ENCODE data around the gene COG1. TPM values are rescaled to one million over a fixed set of nuclear protein-coding genes. Genes with fewer than 3 reads are reported as not detected.
A peak's percentile ranks its signal among the peaks of the same experiment; 100 is the strongest.

Gene COG1
- total RNA-seq, 2 donors from 2014 or later: 27.1 to 27.8 TPM

- Histone ChIP-seq H3K27me3 (ENCODE audit: control insufficient read depth, insufficient read depth, low read length, poor library complexity, severe bottlenecking) (no peaks in the 10 kb centered on the region), H3K27ac (ENCODE audit: low read depth, low read length) (no peak overlapping the region), H3K4me3 (ENCODE audit: low read length) (peak overlapping the region; percentile 16), H3K36me3 (ENCODE audit: control insufficient read depth, insufficient read depth, low read length) (peaks cover 10% of the 10 kb centered on the region), H3K9me3 (ENCODE audit: control insufficient read depth, low read length) (no peaks in the 10 kb centered on the region), H3K9ac (ENCODE audit: extremely low read depth, low read length, poor library complexity, severe bottlenecking) (no peak overlapping the region), H3K4me1 (ENCODE audit: control insufficient read depth, insufficient read depth, low read length) (peaks cover 11% of the 10 kb centered on the region)
- 43% methylated on average over 2 of the region's 2 CpGs; no CpG with 5 or more reads in 1 of the 2 experiments for WGBS, 2 experiments (ENCODE audit: insufficient coverage in 1 of 2, insufficient read length in 1 of 2)
- H3K4me1 Mint-ChIP-seq: peaks cover 41% of the 10 kb centered on the region
- H3K36me3 Mint-ChIP-seq (ENCODE audit: low read depth): peaks cover 15% of the 10 kb centered on the region
- no peaks in the 10 kb centered on the region for H3K27me3 Mint-ChIP-seq (ENCODE audit: insufficient read depth)
- H3K27ac Mint-ChIP-seq: peak overlapping the region; percentile 45
- H3K4me3 Mint-ChIP-seq: no peak overlapping the region
- peak; percentile 70 for DNase-seq
- no peaks in the 10 kb centered on the region for H3K9me3 Mint-ChIP-seq
- TF ChIP-seq CTCF (conservative IDR thresholded peaks at IDR 0.05): no peak
Measured at GRCh38 chr17:73228748-73229236, 35.9 kb downstream of the COG1 start.

- H3K4me1 ChIP-seq (ENCODE audit: control insufficient read depth, insufficient read depth, low read length): peaks cover 11% of the 10 kb centered on the region
- Mint-ChIP-seq H3K27ac (no peak overlapping the region), H3K9me3 (no peaks in the 10 kb centered on the region), H3K27me3 (ENCODE audit: insufficient read depth) (no peaks in the 10 kb centered on the region), H3K36me3 (ENCODE audit: low read depth) (peaks cover 11% of the 10 kb centered on the region), H3K4me1 (peaks cover 41% of the 10 kb centered on the region), H3K4me3 (peak overlapping the region; percentile 96)
- peak; percentile 45 for DNase-seq
- peaks cover 22% of the 10 kb centered on the region for H3K36me3 ChIP-seq (ENCODE audit: control insufficient read depth, insufficient read depth, low read length)
- no peaks in the 10 kb centered on the region for H3K9me3 ChIP-seq (ENCODE audit: control insufficient read depth, low read length)
- H3K9ac ChIP-seq (ENCODE audit: extremely low read depth, low read length, poor library complexity, severe bottlenecking): no peak overlapping the region
- H3K4me3 ChIP-seq (ENCODE audit: low read length): no peak overlapping the region
- H3K27ac ChIP-seq (ENCODE audit: low read depth, low read length): no peak overlapping the region
- no peaks in the 10 kb centered on the region for H3K27me3 ChIP-seq (ENCODE audit: control insufficient read depth, insufficient read depth, low read length, poor library complexity, severe bottlenecking)
- no peak for TF ChIP-seq CTCF (conservative IDR thresholded peaks at IDR 0.05)
- 94 to 100% methylated on average over 6 of the region's 6 CpGs for WGBS, 2 experiments (ENCODE audit: insufficient coverage in 1 of 2, insufficient read length in 1 of 2)
Measured at GRCh38 chr17:73230088-73230487, 37.2 kb downstream of the COG1 start.

DNA sequence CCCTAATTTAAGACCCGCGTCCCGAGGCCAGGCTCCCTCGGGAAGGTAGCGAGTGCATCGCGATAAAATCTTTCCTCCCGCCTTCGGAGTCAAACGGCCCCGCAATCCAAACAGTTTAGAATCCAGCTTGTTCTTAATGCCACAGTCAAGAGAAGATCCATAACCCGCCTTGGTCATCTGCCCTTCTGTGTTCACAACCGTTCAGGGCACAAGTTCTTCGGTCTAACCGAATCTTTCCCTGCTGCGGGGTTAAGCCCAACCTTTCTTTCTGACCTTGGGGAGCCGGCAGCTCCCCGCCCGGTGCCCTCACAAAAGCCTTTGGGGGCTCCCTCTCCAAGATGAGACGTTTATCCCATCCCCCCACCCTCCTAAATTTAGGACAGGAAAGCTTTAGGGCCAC is 38.5 kb downstream of the COG1 start:
- Histone ChIP-seq H3K9ac (ENCODE audit: extremely low read depth, low read length, poor library complexity, severe bottlenecking) (peak overlapping the region; percentile 76), H3K9me3 (ENCODE audit: control insufficient read depth, low read length) (no peaks in the 10 kb centered on the region), H3K27ac (ENCODE audit: low read depth, low read length) (peak overlapping the region; percentile 84), H3K4me1 (ENCODE audit: control insufficient read depth, insufficient read depth, low read length) (peaks cover 8% of the 10 kb centered on the region), H3K36me3 (ENCODE audit: control insufficient read depth, insufficient read depth, low read length) (peaks cover 26% of the 10 kb centered on the region), H3K27me3 (ENCODE audit: control insufficient read depth, insufficient read depth, low read length, poor library complexity, severe bottlenecking) (no peaks in the 10 kb centered on the region), H3K4me3 (ENCODE audit: low read length) (peak overlapping the region; percentile 84)
- Mint-ChIP-seq H3K27ac (peak overlapping the region; percentile 78), H3K4me1 (peaks cover 36% of the 10 kb centered on the region), H3K9me3 (no peaks in the 10 kb centered on the region), H3K27me3 (ENCODE audit: insufficient read depth) (no peaks in the 10 kb centered on the region), H3K4me3 (peak overlapping the region; percentile 96), H3K36me3 (ENCODE audit: low read depth) (peaks cover 16% of the 10 kb centered on the region)
- TF ChIP-seq CTCF (conservative IDR thresholded peaks at IDR 0.05): no peak
- DNase-seq: no peak
- 0% methylated on average over 13 to 20 of the region's 20 CpGs for WGBS, 2 experiments (ENCODE audit: insufficient coverage in 1 of 2, insufficient read length in 1 of 2)
